GM12878 (cell line): Measurements from ENCODE around the gene KIF3A. TPM values are rescaled to one million over a fixed set of nuclear protein-coding genes. Genes with fewer than 3 reads are reported as not detected.

Experiments
- ATAC-seq: fragments of 200-7000 bp; cut with Tn5 transposase; 3 replicates; pipeline ENCODE4 v1.9.1; 2020; ENCODE audit warnings: mild to moderate bottlenecking, moderate library complexity
- BruUV-seq: library from RNA; stranded (reverse); fragments of 400-500 nt; replicated peaks from 2 replicates; lab custom pipeline; 2021; lab: Mats Ljungman, UMichigan
- CTCF ChIA-PET: fragments of 300-600 bp; sonication (Branson Sonifier 250); formaldehyde crosslinking; extraction: SDS; loops from one replicate; lab custom pipeline; 2021; ENCODE audit warnings: inconsistent platforms; lab: Yijun Ruan, JAX
- POLR2A ChIA-PET: fragments of 350-600 bp; formaldehyde crosslinking; extraction: SDS; loops from one replicate; lab custom pipeline; 2021; ENCODE audit warnings: inconsistent platforms; lab: Charles Lee
- RAD21 ChIA-PET: fragments of 300-600 bp; sonication (Branson Sonifier 250); formaldehyde crosslinking; loops from one replicate; lab custom pipeline; 2023; ENCODE audit warnings: antibody characterized with exemption; ENCODE audit not compliant: unreplicated experiment; lab: Charles Lee
- SMC1A ChIA-PET: fragments of 300-600 bp; sonication (Branson Sonifier 250); formaldehyde crosslinking; loops from one replicate; lab custom pipeline; 2023; ENCODE audit not compliant: unreplicated experiment, uncharacterized antibody; lab: Charles Lee
- DNase-seq: peaks from one replicate; pipeline ENCODE4 v3.0.0-alpha.2; 2011; ENCODE audit warnings: low read depth, low spot score
- FAIRE-seq: peaks from 3 replicates; lab custom pipeline; 2011; peaks lifted over from hg19 to GRCh38; lab: Jason Lieb, UNC
- H2AFZ ChIP-seq: 2 replicates; pipeline ENCODE4 v1.6.0; 2011; ENCODE audit warnings: low read depth, low read length, control low read depth; ENCODE audit not compliant: control insufficient read depth
- H3K27ac ChIP-seq: 2 replicates; pipeline ENCODE4 v1.5.1; 2011; ENCODE audit warnings: control low read depth; ENCODE audit not compliant: control insufficient read depth, insufficient read depth
- H3K27me3 ChIP-seq, 2 experiments: replicated peaks in 1 of 2; 2 replicates each; pipeline versions ENCODE4 v1.6.0 to v1.6.1; 2011; ENCODE audit warnings: low read length in 1 of 2; ENCODE audit not compliant: control insufficient read depth in 2 of 2, insufficient read depth in 2 of 2
- H3K36me3 ChIP-seq, 2 experiments: 2 replicates each; pipeline ENCODE4 v1.5.1; 2011; ENCODE audit warnings: low read length in 1 of 2; ENCODE audit not compliant: control insufficient read depth in 2 of 2, insufficient read depth in 2 of 2
- H3K4me1 ChIP-seq: 2 replicates; pipeline ENCODE4 v1.6.1; 2011; ENCODE audit warnings: mild to moderate bottlenecking, low read length, moderate library complexity, mixed read lengths; ENCODE audit not compliant: control insufficient read depth, insufficient read depth
- H3K4me2 ChIP-seq: 2 replicates; pipeline ENCODE4 v1.6.0; 2011; ENCODE audit warnings: control low read depth; ENCODE audit not compliant: control insufficient read depth, insufficient read depth
- H3K4me3 ChIP-seq: fragments of 200-600 bp; sonication (generic); 2 replicates; pipeline ENCODE4 v1.5.1; 2016
- H3K79me2 ChIP-seq: 2 replicates; pipeline ENCODE4 v1.6.0; 2011; ENCODE audit warnings: low read length; ENCODE audit not compliant: control insufficient read depth, insufficient read depth
- H3K9ac ChIP-seq: 2 replicates; pipeline ENCODE4 v1.8.0; 2011; ENCODE audit warnings: low read length, control low read depth, mixed read lengths; ENCODE audit not compliant: control insufficient read depth, insufficient read depth
- H3K9me3 ChIP-seq: replicated peaks from 3 replicates; pipeline ENCODE4 v1.5.1; 2011; ENCODE audit warnings: mild to moderate bottlenecking, low read length; ENCODE audit not compliant: control insufficient read depth, insufficient read depth
- H4K20me1 ChIP-seq: 2 replicates; pipeline ENCODE4 v1.6.0; 2011; ENCODE audit not compliant: control insufficient read depth, insufficient read depth
- BCL3 ChIP-seq: IDR thresholded peaks from 2 replicates; pipeline ENCODE4 v1.6.1; 2011; ENCODE audit warnings: borderline replicate concordance, low read depth, mild to moderate bottlenecking, moderate library complexity, low read length; ENCODE audit not compliant: insufficient read depth, poor library complexity, severe bottlenecking
- CTCF ChIP-seq, 3 experiments: IDR thresholded peaks in 2 of 3; conservative IDR thresholded peaks in 1 of 3; 2 replicates each; pipeline ENCODE4 v1.5.1; 2011; ENCODE audit warnings: low read depth in 3 of 3, low read length in 3 of 3, mild to moderate bottlenecking in 3 of 3, control low read depth in 2 of 3, moderate library complexity in 2 of 3, inconsistent platforms in 1 of 3, mixed read lengths in 1 of 3; ENCODE audit not compliant: control insufficient read depth in 2 of 3, insufficient read depth in 1 of 3; ENCODE audit errors: extremely low read depth in 1 of 3
- CUX1 ChIP-seq: IDR thresholded peaks from 2 replicates; pipeline ENCODE4 v1.6.1; 2012; ENCODE audit warnings: improper control_type of control experiment, low read depth, low read length; ENCODE audit not compliant: insufficient replicate concordance
- EED ChIP-seq: sonication (generic); IDR thresholded peaks from 2 replicates; pipeline ENCODE4 v1.6.1; 2016; ENCODE audit warnings: antibody characterized with exemption, low read depth
- JUND ChIP-seq: IDR thresholded peaks from 2 replicates; pipeline ENCODE4 v1.6.1; 2012; ENCODE audit warnings: low read depth, mild to moderate bottlenecking, low read length, improper control_type of control experiment, moderate library complexity
- RFX5 ChIP-seq: IDR thresholded peaks from 2 replicates; pipeline ENCODE4 v1.6.1; 2011; ENCODE audit warnings: low read depth, low read length, improper control_type of control experiment
- SMARCA5 ChIP-seq: fragments of 450-650 bp; IDR thresholded peaks from 2 replicates; pipeline ENCODE4 v1.6.1; 2017; ENCODE audit warnings: mild to moderate bottlenecking
- ZNF274 ChIP-seq: IDR thresholded peaks from one replicate; pipeline ENCODE4 v1.8.0; 2011; ENCODE audit not compliant: insufficient read length, insufficient read depth
- WGBS: methylation state at CpG from one replicate; pipeline ENCODE4 v1.1.6; 2016; ENCODE audit warnings: low lambda C conversion rate; ENCODE audit not compliant: insufficient replicate concordance, insufficient coverage; ENCODE audit errors: missing lambda C conversion rate; 5-methylcytosine and 5-hydroxymethylcytosine counted together
- in situ Hi-C: fragments of 300-500 bp; cut with MboI; formaldehyde crosslinking; loops from 9 replicates; pipeline ENCODE4 v1.14.3; 2018; ENCODE audit warnings: mixed read lengths
- intact Hi-C: fragments of 100-400 bp; cut with micrococcal nuclease; formaldehyde crosslinking; loops from one replicate; pipeline ENCODE4 v1.14.2; 2022; ENCODE audit not compliant: unreplicated experiment
- polyA plus RNA-seq, 11 experiments: library from polyadenylated mRNA; depleted of rRNA in 4 of 11; unstranded in 6 of 11; stranded (reverse) in 5 of 11; fragments of >200 nt; fragmentation: Nextera tagmentation in 4 of 11; fragmentation: Illumina TruSeq in 1 of 11; extraction: Ambion mirVana in 4 of 11; extraction: Trizol in 1 of 11; gene quantifications; 1 replicate in 1 of 11; 2 replicates in 10 of 11; pipeline versions ENCODE4 v1.2.1 to v1.2.3, GENCODE V29; 2011 to 2016; ENCODE audit warnings: inconsistent platforms in 2 of 11, missing spikeins in 2 of 11, low read depth in 1 of 11
- total RNA-seq, 4 experiments: library from RNA; depleted of rRNA in 3 of 4; stranded (reverse); fragments of >200 nt in 3 of 4; fragmentation: Illumina TruSeq in 1 of 4; extraction: Trizol in 1 of 4; gene quantifications; 2 replicates each; pipeline versions ENCODE4 v1.2.1 to v1.2.3, GENCODE V29; 2013 to 2021

Gene KIF3A
- total and polyA plus RNA-seq, 10 of the 15 experiments (the other 5 are each of a cell fraction or from before 2014, with no cell fraction given): 2.7 to 36.5 (median 10.0) TPM

GRCh38 chr5:132766020-132766805, 28.9 kb upstream of the KIF3A start:
- H4K20me1 ChIP-seq: no peaks in the 10 kb centered on the region
- H3K4me1 ChIP-seq: no peaks in the 10 kb centered on the region
- no peak overlapping the region for H3K4me2 ChIP-seq
- ChIA-PET SMC1A (interaction anchor here (1.6 to 2.3 kb wide), 2 partner anchors 12 to 14 kb away, joined by 3 to 8 read pairs; no protein-coding TSS in a partner anchor), CTCF (interaction anchor here (0.7 to 2.1 kb wide), 3 partner anchors 11 to 239 kb away, joined by 3 to 7 read pairs (median 3); partner anchors contain the start of gene CCNI2), POLR2A (no interaction called here), RAD21 (no interaction called here)
- peaks cover 1 to 13% of the 10 kb centered on the region in 2 experiments; a peak in 2 of 4 replicates for H3K36me3 ChIP-seq
- H3K27ac ChIP-seq: no peak overlapping the region
- H3K9ac ChIP-seq: no peak overlapping the region
- no peaks in the 10 kb centered on the region for H3K79me2 ChIP-seq
- H3K27me3 ChIP-seq: no peaks in the 10 kb centered on the region
- FAIRE-seq: no peak
- no peak for DNase-seq
- H2AFZ ChIP-seq: no peak overlapping the region
- intact Hi-C loops (no loop called here), in situ Hi-C loops (no loop called here)
- TF ChIP-seq JUND (no peak), BCL3 (no peak), RFX5 (no peak), EED (no peak), CUX1 (no peak), ZNF274 (no peak), CTCF (IDR thresholded peaks at IDR 0.05 in 2 of 3, conservative IDR thresholded peaks at IDR 0.05 in 1 of 3; ENCODE audit: control insufficient read depth in 2 of 3, extremely low read depth in 1 of 3, insufficient read depth in 1 of 3, low read depth in 3 of 3, low read length in 3 of 3) (no peak), SMARCA5 (no peak)
- no peak for ATAC-seq
- BruUV-seq: no TSS peak
- H3K4me3 ChIP-seq: no peak overlapping the region
- no peaks in the 10 kb centered on the region for H3K9me3 ChIP-seq
- WGBS: 84% methylated on average over 14 of the region's 14 CpGs
